Astrocyte of the spinal cord (primary cell): ENCODE data around the gene PLEK.

Experiments used
- DNase-seq: peaks from one replicate; pipeline ENCODE4 v3.0.0; 2011; ENCODE audit warnings: low read depth, low spot score
- H3K4me3 ChIP-seq: 2 replicates; pipeline ENCODE4 v1.5.1; 2011; ENCODE audit warnings: low read depth, mild to moderate bottlenecking, low read length, moderate library complexity
- CTCF ChIP-seq: IDR thresholded peaks from 2 replicates; pipeline ENCODE4 v1.5.1; 2012; ENCODE audit warnings: low read depth, mild to moderate bottlenecking, low read length, inconsistent platforms
- in situ Hi-C: cut with HindIII; loops from 2 replicates; pipeline ENCODE4 v1.10.0; 2017; ENCODE audit warnings: low sequenced_read_pairs

The PLEK gene

DNA sequence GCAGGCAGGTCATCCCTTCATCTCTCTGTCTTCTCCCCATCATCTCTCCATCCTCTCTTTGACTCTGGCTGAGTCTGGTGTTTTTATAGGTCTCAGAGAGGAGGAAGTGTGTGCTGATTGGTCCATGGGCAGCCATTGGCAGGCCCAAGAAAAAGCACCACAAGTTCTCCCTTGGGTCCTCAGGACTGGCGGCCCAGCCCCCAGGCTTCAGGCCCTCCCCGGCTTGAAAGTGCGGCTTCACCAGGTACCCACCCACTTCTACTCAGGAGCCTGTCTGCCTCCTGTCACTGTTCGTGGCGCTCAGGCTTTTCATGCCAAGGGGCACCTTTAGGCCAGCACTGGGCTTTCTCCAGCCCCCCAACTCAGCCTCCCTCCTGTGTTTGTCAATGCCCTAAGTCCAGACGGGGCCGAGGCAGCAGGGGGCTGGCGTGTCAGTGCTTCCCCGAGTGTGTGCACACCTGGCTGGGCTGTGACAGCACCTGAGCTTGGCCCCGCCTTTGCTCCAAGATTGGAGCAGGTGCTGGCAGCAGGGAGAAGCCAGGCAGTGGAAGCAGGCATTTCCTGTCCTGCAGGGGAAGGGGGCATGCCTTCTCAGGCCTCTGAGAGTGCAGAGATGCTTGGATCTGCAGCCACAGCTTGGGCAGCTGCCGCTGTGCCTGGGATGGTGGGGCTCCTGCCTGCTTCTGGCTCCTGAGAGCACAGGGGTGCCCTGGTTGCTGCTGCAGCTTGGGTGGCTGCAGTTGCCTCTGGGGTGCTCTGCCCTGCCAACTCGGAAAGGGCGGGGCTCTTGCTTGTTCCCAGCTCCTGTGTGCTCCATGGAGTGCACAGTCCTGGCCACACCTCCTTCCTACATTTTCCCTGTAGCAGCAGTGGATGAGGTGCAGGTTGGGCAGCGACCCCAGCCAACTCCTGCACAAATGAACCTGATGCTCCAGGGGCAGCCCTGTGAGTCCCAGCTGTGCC lies 67.9 kb downstream of the PLEK start:
- no peak for DNase-seq
- no peak for TF ChIP-seq CTCF
- in situ Hi-C loops: no loop called here
- H3K4me3 ChIP-seq: no peak overlapping the region

- H3K4me3 ChIP-seq: no peak overlapping the region
- no peak for DNase-seq
- in situ Hi-C loops: no loop called here
- TF ChIP-seq CTCF: no peak
These were observed 69.9 kb downstream of the PLEK start for GRCh38 chr2:68434981-68435380.

DNA sequence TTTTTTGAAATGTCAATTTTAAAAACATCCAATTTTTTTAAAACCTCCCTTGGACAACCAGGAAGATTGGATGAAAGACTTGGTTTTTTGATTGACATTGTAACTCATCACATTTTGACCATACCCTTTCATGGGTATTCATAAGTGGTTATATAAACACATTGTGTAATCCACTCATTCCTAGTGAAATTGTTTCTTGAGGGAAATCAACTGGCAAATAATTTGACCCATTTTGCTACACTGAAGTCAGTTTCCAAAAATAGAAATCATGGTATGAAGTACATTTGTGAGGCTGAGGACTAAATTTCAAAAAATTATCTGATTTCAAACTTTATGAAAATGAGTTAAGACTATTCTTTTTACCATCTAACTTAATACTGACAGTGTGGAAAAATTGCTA lies 70.5 kb downstream of the PLEK start:
- no peak for DNase-seq
- in situ Hi-C loops: no loop called here
- TF ChIP-seq CTCF: no peak
- H3K4me3 ChIP-seq: no peak overlapping the region

DNA sequence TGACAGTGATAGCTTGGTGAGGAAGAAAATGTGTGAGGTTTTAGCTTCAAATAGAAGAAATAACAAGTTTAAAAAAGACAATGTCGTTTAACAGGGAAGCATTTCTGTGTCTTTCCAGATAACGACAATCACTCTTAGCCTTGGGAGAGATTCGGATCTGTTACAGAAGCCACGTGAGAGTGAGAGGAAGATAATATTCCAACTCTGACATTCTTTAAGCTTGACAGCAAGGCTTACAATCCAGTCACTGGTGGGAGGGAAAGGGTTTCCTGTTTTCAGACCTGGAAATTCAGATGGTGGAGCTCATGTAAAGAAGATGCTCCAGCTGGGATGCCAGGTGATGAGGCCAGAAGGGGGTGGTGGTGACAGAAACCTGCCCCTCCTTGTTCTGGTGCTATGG lies 71.2 kb downstream of the PLEK start:
- no peak for TF ChIP-seq CTCF
- no peak overlapping the region for H3K4me3 ChIP-seq
- in situ Hi-C loops: no loop called here
- no peak for DNase-seq

GRCh38 chr2:68438455-68439303 lies 73.6 kb downstream of the PLEK start:
- DNase-seq: no peak
- no peak overlapping the region for H3K4me3 ChIP-seq

More at GRCh38 chr2:68438455-68439303, 73.6 kb downstream of the PLEK start:
- TF ChIP-seq CTCF: no peak
- in situ Hi-C loops: no loop called here
